ENCODE data around the gene ZBTB16. TPM values are rescaled to one million over a fixed set of nuclear protein-coding genes. Genes with fewer than 3 reads are reported as not detected.

ZBTB16 gene
- total and polyA plus RNA-seq, 2 donors (not counting 3 experiments of a cell fraction or from before 2014, with no cell fraction given) = 9.8 to 20.3 TPM

GRCh38 chr11:114259551-114259983 lies 200.1 kb downstream of the ZBTB16 start:
- Histone ChIP-seq H3K27ac (ENCODE audit: insufficient read depth, low read depth, low read length) (no peak overlapping the region), H3K36me3 (ENCODE audit: control insufficient read depth in 2 of 2, extremely low read depth in 1 of 2, insufficient read depth in 2 of 2, low read length in 2 of 2) (no peaks in the 10 kb centered on the region), H3K4me1 (ENCODE audit: control insufficient read depth, extremely low read depth, insufficient read depth, low read length) (no peaks in the 10 kb centered on the region), H3K4me3 (replicated peaks in 1 of 3; ENCODE audit: insufficient read depth in 1 of 3, low read depth in 1 of 3, low read length in 3 of 3) (no peak overlapping the region), H3K9ac (replicated peaks; ENCODE audit: extremely low read depth, insufficient read depth, low read length) (no peak overlapping the region), H3K9me1 (replicated peaks; ENCODE audit: control insufficient read depth, extremely low read depth, insufficient read depth, low read length) (no peaks in the 10 kb centered on the region), H3K27me3 (ENCODE audit: control insufficient read depth in 2 of 2, insufficient read depth in 2 of 2, low read length in 2 of 2) (peaks cover 4 to 7% of the 10 kb centered on the region in 2 experiments), H2AFZ (ENCODE audit: low read depth, low read length) (no peak overlapping the region), H3K79me2 (ENCODE audit: control insufficient read depth, insufficient read depth, low read length) (no peaks in the 10 kb centered on the region), H4K20me1 (replicated peaks; ENCODE audit: control insufficient read depth, extremely low read depth, insufficient read depth, low read length) (no peaks in the 10 kb centered on the region), H3K9me3 (replicated peaks; ENCODE audit: control insufficient read depth, insufficient read depth, low read length) (no peaks in the 10 kb centered on the region), H3K4me2 (ENCODE audit: insufficient read depth, low read length) (no peak overlapping the region)
- CTCF ChIA-PET = interaction anchor here (0.9 to 11.9 kb wide), 21 partner anchors 11 to 453 kb away, joined by 3 to 539 read pairs (median 31); partner anchors contain the start of genes HTR3A, HTR3B and ZBTB16
- BruUV-seq (replicated peaks) = no TSS peak
- dilution Hi-C loops (cut with MboI; ENCODE audit: extremely low pct_ligation_motif_present, low sequenced_read_pairs) (loop anchor here (25.0 kb wide), 1 partner anchor 222 kb away; no protein-coding TSS in a partner anchor), intact Hi-C loops (cut with micrococcal nuclease) (no loop called here)
- DNase-seq (ENCODE audit: low read depth, low spot score) = no peak
- POLR2A ChIA-PET = no interaction called here
- TF ChIP-seq FOS (IDR thresholded peaks at IDR 0.05; ENCODE audit: borderline replicate concordance, insufficient read depth, low read length) (no peak), POLR2A (IDR thresholded peaks at IDR 0.05; ENCODE audit: low read depth, low read length) (no peak), MYC (IDR thresholded peaks at IDR 0.05; ENCODE audit: low read depth, low read length) (no peak), MAX (IDR thresholded peaks at IDR 0.05; ENCODE audit: insufficient read depth, insufficient read length) (no peak), JUN (IDR thresholded peaks at IDR 0.05; ENCODE audit: borderline replicate concordance, insufficient read depth, insufficient read length, low read depth) (no peak), GATA2 (IDR thresholded peaks at IDR 0.05; ENCODE audit: insufficient read depth, insufficient read length, low read depth, low read length) (no peak), CTCF (IDR thresholded peaks at IDR 0.05; ENCODE audit: extremely low read depth in 1 of 2, insufficient read depth in 1 of 2, low read depth in 1 of 2, low read length in 2 of 2) (no peak), EZH2 (IDR thresholded peaks at IDR 0.05; ENCODE audit: borderline replicate concordance, low read depth, low read length, severe bottlenecking) (no peak), POLR2AphosphoS5 (IDR thresholded peaks at IDR 0.05; ENCODE audit: insufficient read depth, low read depth, low read length) (no peak)
- FAIRE-seq = no peak

All from endothelial cell of umbilical vein (primary cell).